ENCODE measurements around the gene SEC61G. TPM values are rescaled to one million over a fixed set of nuclear protein-coding genes. Genes with fewer than 3 reads are reported as not detected.
A peak's percentile ranks its signal among the peaks of the same experiment; 100 is the strongest.

Gene SEC61G
- total and polyA plus RNA-seq, 2 experiments from 2014 or later, result 551 to 670 TPM

DNA sequence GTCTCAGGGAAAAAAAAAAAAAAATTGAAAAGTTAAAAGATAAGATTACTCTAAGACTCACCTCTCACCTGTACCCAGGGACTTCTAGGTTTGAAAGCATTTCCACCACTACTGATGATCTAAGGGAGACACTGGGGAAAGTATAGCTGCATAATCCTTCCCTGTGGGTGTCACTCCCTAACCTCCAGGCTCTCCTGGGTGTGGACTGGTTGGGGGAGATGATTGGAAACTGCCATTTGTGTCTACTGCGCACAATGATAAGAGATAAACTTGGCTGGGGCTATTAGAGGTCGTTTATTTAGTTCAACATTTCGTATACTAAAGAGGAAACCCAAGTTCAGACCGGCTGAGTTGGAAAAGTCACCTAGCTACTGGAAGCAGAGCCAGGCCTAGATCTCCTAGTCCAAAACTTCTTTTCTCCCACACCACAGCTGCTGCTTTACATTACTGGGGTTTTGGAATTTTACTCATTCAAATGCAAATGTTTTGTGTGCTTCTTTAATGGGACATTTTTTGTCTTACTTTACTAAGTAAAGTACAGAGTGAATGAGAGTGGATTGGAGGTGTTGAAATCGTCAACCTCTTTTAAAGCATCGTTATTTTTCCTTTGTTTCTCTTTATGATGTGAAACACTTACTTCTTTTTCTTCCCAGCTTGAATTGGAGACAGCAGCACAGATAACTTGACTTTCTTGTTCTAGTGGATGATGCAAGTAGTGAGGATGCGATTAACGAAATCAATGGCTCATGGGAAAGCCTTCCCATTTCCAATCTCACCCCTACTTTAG is 22.3 kb upstream of the SEC61G start:
- DNase-seq, result no peak
- no peaks in the 10 kb centered on the region for H3K79me2 ChIP-seq (ENCODE audit: insufficient read depth)
- no peaks in the 10 kb centered on the region for H3K36me3 ChIP-seq (ENCODE audit: low read depth)
- H3K27ac ChIP-seq, result no peak overlapping the region
- H3K9me3 ChIP-seq (ENCODE audit: low read depth), result no peaks in the 10 kb centered on the region
- no peak overlapping the region for H3K9ac ChIP-seq
- H3F3A ChIP-seq (ENCODE audit: insufficient read depth), result 0 out of 2 replicates have a peak, but pooled peaks cover 5% of the 10 kb centered on the region
- no peak overlapping the region for H2AFZ ChIP-seq
- H3K27me3 ChIP-seq (replicated peaks; ENCODE audit: insufficient read depth), result no peaks in the 10 kb centered on the region
- H4K20me1 ChIP-seq (ENCODE audit: insufficient read depth), result no peaks in the 10 kb centered on the region
- WGBS, 2 experiments (ENCODE audit: low coverage in 1 of 2, low lambda C conversion rate in 2 of 2, missing lambda C conversion rate in 2 of 2), result 74 to 80% methylated on average over 8 of the region's 8 CpGs
- no peaks in the 10 kb centered on the region for H3K4me1 ChIP-seq (ENCODE audit: insufficient read depth)
- no peak overlapping the region for H3K4me2 ChIP-seq (ENCODE audit: unreplicated experiment)
- TF ChIP-seq EZH2phosphoT487 (IDR thresholded peaks at IDR 0.05; ENCODE audit: insufficient read depth, low read depth) (no peak), EZH2 (IDR thresholded peaks at IDR 0.05; ENCODE audit: insufficient read depth, poor library complexity, severe bottlenecking) (no peak)
- no peak overlapping the region for H3K4me3 ChIP-seq
- H3K9me2 ChIP-seq (ENCODE audit: insufficient read depth), result no peaks in the 10 kb centered on the region
- in situ Hi-C loops (cut with MboI), result no loop called here

- H3K4me3 ChIP-seq, result no peak overlapping the region
- H3K4me2 ChIP-seq (ENCODE audit: unreplicated experiment), result no peak overlapping the region
- DNase-seq, result no peak
- in situ Hi-C loops (cut with MboI), result no loop called here
- H3K27me3 ChIP-seq (replicated peaks; ENCODE audit: insufficient read depth), result no peaks in the 10 kb centered on the region
- no peaks in the 10 kb centered on the region for H3K9me2 ChIP-seq (ENCODE audit: insufficient read depth)
- no peaks in the 10 kb centered on the region for H4K20me1 ChIP-seq (ENCODE audit: insufficient read depth)
- H3K4me1 ChIP-seq (ENCODE audit: insufficient read depth), result no peaks in the 10 kb centered on the region
- H3K36me3 ChIP-seq (ENCODE audit: low read depth), result no peaks in the 10 kb centered on the region
- no peak overlapping the region for H3K9ac ChIP-seq
- 93 to 97% methylated on average over 5 of the region's 5 CpGs for WGBS, 2 experiments (ENCODE audit: low coverage in 1 of 2, low lambda C conversion rate in 2 of 2, missing lambda C conversion rate in 2 of 2)
- H2AFZ ChIP-seq, result no peak overlapping the region
- no peaks in the 10 kb centered on the region for H3K79me2 ChIP-seq (ENCODE audit: insufficient read depth)
- H3K27ac ChIP-seq, result no peak overlapping the region
- 0 out of 2 replicates have a peak, but pooled peaks cover 5% of the 10 kb centered on the region for H3F3A ChIP-seq (ENCODE audit: insufficient read depth)
- no peaks in the 10 kb centered on the region for H3K9me3 ChIP-seq (ENCODE audit: low read depth)
- no peak for TF ChIP-seq EZH2phosphoT487 (IDR thresholded peaks at IDR 0.05; ENCODE audit: insufficient read depth, low read depth)
- no peak for TF ChIP-seq EZH2 (IDR thresholded peaks at IDR 0.05; ENCODE audit: insufficient read depth, poor library complexity, severe bottlenecking)
Observed at GRCh38 chr7:54780490-54780889, 21.5 kb upstream of the SEC61G start.

DNA sequence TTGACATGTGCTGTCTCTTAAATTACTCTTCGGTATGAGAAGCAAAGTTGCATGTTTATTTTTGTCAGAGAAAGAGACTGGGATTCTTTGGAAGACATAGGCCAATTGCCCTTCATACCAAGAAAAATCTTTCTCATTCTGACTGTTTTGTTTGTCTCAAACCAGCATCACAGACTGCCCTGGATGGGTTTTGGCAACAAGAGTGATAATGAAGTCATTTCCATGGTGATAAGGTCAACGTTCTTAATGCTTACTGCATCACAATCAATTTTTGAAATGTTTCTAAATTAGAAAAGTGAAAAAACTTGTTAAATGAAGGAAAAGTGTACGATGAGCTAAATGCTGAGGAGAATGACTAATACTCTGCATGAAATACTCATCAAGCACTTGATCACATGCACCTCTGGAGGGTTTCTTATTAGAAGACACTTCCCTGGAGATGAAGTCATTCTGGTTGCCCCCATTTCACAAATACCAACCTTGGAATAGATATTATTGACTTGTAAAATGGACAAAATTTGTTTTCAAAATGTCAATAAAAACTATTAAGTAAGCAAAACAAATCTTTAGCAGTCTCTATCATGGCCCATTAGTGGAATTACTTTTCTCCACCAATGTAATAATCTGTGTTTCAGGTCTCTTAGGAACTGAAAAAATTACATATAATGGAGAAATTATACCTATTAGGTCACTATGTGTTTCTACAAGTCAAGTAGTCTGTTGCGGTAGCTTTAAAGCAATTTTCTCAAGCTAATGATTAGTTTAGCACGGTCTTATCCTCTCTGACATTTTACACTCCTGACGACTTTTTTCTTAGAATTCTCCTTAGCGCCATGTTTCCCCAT is 19.9 kb upstream of the SEC61G start:
- H3F3A ChIP-seq (ENCODE audit: insufficient read depth), result 0 out of 2 replicates have a peak, but pooled peaks cover 5% of the 10 kb centered on the region
- in situ Hi-C loops (cut with MboI), result loop anchor here (10.0 kb wide), 1 partner anchor 636 kb away; no protein-coding TSS in a partner anchor
- peak; percentile 62 for DNase-seq
- H3K4me1 ChIP-seq (ENCODE audit: insufficient read depth), result no peaks in the 10 kb centered on the region
- no peaks in the 10 kb centered on the region for H3K9me3 ChIP-seq (ENCODE audit: low read depth)
- TF ChIP-seq EZH2phosphoT487 (IDR thresholded peaks at IDR 0.05; ENCODE audit: insufficient read depth, low read depth) (no peak), EZH2 (IDR thresholded peaks at IDR 0.05; ENCODE audit: insufficient read depth, poor library complexity, severe bottlenecking) (no peak)
- H3K79me2 ChIP-seq (ENCODE audit: insufficient read depth), result no peaks in the 10 kb centered on the region
- H4K20me1 ChIP-seq (ENCODE audit: insufficient read depth), result no peaks in the 10 kb centered on the region
- no peaks in the 10 kb centered on the region for H3K9me2 ChIP-seq (ENCODE audit: insufficient read depth)
- no peak overlapping the region for H3K4me2 ChIP-seq (ENCODE audit: unreplicated experiment)
- H3K27me3 ChIP-seq (replicated peaks; ENCODE audit: insufficient read depth), result no peaks in the 10 kb centered on the region
- H3K36me3 ChIP-seq (ENCODE audit: low read depth), result no peaks in the 10 kb centered on the region
- no peak overlapping the region for H3K4me3 ChIP-seq
- 54 to 62% methylated on average over 7 of the region's 7 CpGs for WGBS, 2 experiments (ENCODE audit: low coverage in 1 of 2, low lambda C conversion rate in 2 of 2, missing lambda C conversion rate in 2 of 2)
- no peak overlapping the region for H3K9ac ChIP-seq
- H2AFZ ChIP-seq, result 0 out of 2 replicates have a peak overlapping the region, but pooled peaks have one; percentile 1
- H3K27ac ChIP-seq, result no peak overlapping the region

- 92 to 95% methylated on average over 6 to 9 of the region's 9 CpGs for WGBS, 2 experiments (ENCODE audit: low coverage in 1 of 2, low lambda C conversion rate in 2 of 2, missing lambda C conversion rate in 2 of 2)
- Histone ChIP-seq H3F3A (ENCODE audit: insufficient read depth) (0 out of 2 replicates have a peak, but pooled peaks cover 5% of the 10 kb centered on the region), H3K9me3 (ENCODE audit: low read depth) (no peaks in the 10 kb centered on the region), H3K27ac (no peak overlapping the region), H3K4me3 (no peak overlapping the region), H3K9ac (no peak overlapping the region), H3K4me1 (ENCODE audit: insufficient read depth) (no peaks in the 10 kb centered on the region), H3K36me3 (ENCODE audit: low read depth) (no peaks in the 10 kb centered on the region), H2AFZ (no peak overlapping the region), H3K4me2 (ENCODE audit: unreplicated experiment) (no peak overlapping the region), H3K9me2 (ENCODE audit: insufficient read depth) (no peaks in the 10 kb centered on the region), H4K20me1 (ENCODE audit: insufficient read depth) (no peaks in the 10 kb centered on the region), H3K79me2 (ENCODE audit: insufficient read depth) (no peaks in the 10 kb centered on the region), H3K27me3 (replicated peaks; ENCODE audit: insufficient read depth) (no peaks in the 10 kb centered on the region)
- TF ChIP-seq EZH2phosphoT487 (IDR thresholded peaks at IDR 0.05; ENCODE audit: insufficient read depth, low read depth) (no peak), EZH2 (IDR thresholded peaks at IDR 0.05; ENCODE audit: insufficient read depth, poor library complexity, severe bottlenecking) (no peak)
- in situ Hi-C loops (cut with MboI), result loop anchor here (10.0 kb wide), 1 partner anchor 637 kb away; no protein-coding TSS in a partner anchor
- no peak for DNase-seq
Observed at GRCh38 chr7:54778166-54778565, 19.2 kb upstream of the SEC61G start.
